Tibial nerve (tissue), 4 donors: Measurements from ENCODE around the gene MLPH. TPM values are rescaled to one million over a fixed set of nuclear protein-coding genes. Genes with fewer than 3 reads are reported as not detected.

Source experiments
- DNase-seq, 2 donors: peaks; one replicate each; pipeline ENCODE4 v3.0.0-alpha.2; 2019; ENCODE audit warnings: low spot score in 2 of 2
- H3K27ac ChIP-seq, 4 donors: fragments of 200-600 bp; sonication (generic) in 3 of 4; one replicate each; pipeline ENCODE4 v1.5.1; 2017 to 2019; ENCODE audit warnings: mild to moderate bottlenecking in 1 of 4
- H3K27me3 ChIP-seq, 2 donors: fragments of 200-600 bp; sonication (generic) in 1 of 2; one replicate each; pipeline versions ENCODE4 v1.5.1 to v1.6.0; 2017 to 2019
- H3K36me3 ChIP-seq, 3 donors: fragments of 200-600 bp; sonication (generic); one replicate each; pipeline ENCODE4 v1.5.1; 2018 to 2019
- H3K4me1 ChIP-seq, 4 donors: fragments of 200-600 bp; sonication (generic) in 3 of 4; one replicate each; pipeline ENCODE4 v1.5.1; 2017 to 2019
- H3K4me3 ChIP-seq, 4 donors: fragments of 200-600 bp; sonication (generic) in 3 of 4; one replicate each; pipeline ENCODE4 v1.5.1; 2017 to 2019; ENCODE audit warnings: mild to moderate bottlenecking in 1 of 4, moderate library complexity in 1 of 4
- H3K9me3 ChIP-seq, 4 donors: fragments of 200-600 bp; sonication (generic) in 3 of 4; one replicate each; pipeline ENCODE4 v1.5.1; 2017 to 2019
- CTCF ChIP-seq, 5 experiments: fragments of 200-600 bp in 3 of 5; fragments of 450-650 bp in 2 of 5; sonication (generic) in 3 of 5; IDR thresholded peaks; one replicate each; pipeline ENCODE4 v1.5.1; 2016 to 2019; ENCODE audit warnings: antibody characterized with exemption in 5 of 5, mild to moderate bottlenecking in 3 of 5, moderate library complexity in 2 of 5
- EP300 ChIP-seq, 2 donors: sonication (generic); formaldehyde crosslinking; IDR thresholded peaks; one replicate each; pipeline ENCODE4 v1.6.1; 2017; ENCODE audit warnings: antibody characterized with exemption in 2 of 2, mild to moderate bottlenecking in 1 of 2
- POLR2A ChIP-seq, 2 donors: fragments of 450-650 bp; IDR thresholded peaks; one replicate each; pipeline ENCODE4 v1.6.1; 2017; ENCODE audit warnings: antibody characterized with exemption in 2 of 2, mild to moderate bottlenecking in 2 of 2, moderate library complexity in 2 of 2
- WGBS, 2 donors: methylation state at CpG; one replicate each; pipeline ENCODE4 v1.1.5; 2018; 5-methylcytosine and 5-hydroxymethylcytosine counted together
- total RNA-seq, 4 donors: library from RNA; depleted of rRNA; stranded (reverse); fragments of >200 nt; gene quantifications; one replicate each; pipeline ENCODE4 v1.1.0, GENCODE V29; 2016

Gene MLPH
- total RNA-seq, 4 donors from 2014 or later = 41.4 to 108 (median 62.1) TPM

- TF ChIP-seq CTCF (IDR thresholded peaks at IDR 0.05) (no peak), EP300 (IDR thresholded peaks at IDR 0.05) (no peak), POLR2A (IDR thresholded peaks at IDR 0.05) (no peak)
- Histone ChIP-seq H3K4me1 (peaks cover 0 to under 1% (median 0%) of the 10 kb centered on the region in 4 donors), H3K27ac (no peak overlapping the region), H3K36me3 (peaks cover 0 to 8% (median 0%) of the 10 kb centered on the region in 3 donors), H3K4me3 (no peak overlapping the region), H3K27me3 (no peaks in the 10 kb centered on the region), H3K9me3 (peaks cover 0 to 7% (median 0%) of the 10 kb centered on the region in 4 donors)
- no peak for DNase-seq
- WGBS, 2 donors = 67 to 75% methylated on average over 8 of the region's 8 CpGs
These were observed 59.2 kb downstream of the MLPH start for GRCh38 chr2:237546040-237546875.

GRCh38 chr2:237546876-237547395 lies 59.9 kb downstream of the MLPH start:
- Histone ChIP-seq H3K4me1 (no peaks in the 10 kb centered on the region), H3K36me3 (peaks cover 0 to 11% (median 0%) of the 10 kb centered on the region in 3 donors), H3K27me3 (no peaks in the 10 kb centered on the region), H3K9me3 (peaks cover 0 to 6% (median 0%) of the 10 kb centered on the region in 4 donors), H3K4me3 (no peak overlapping the region), H3K27ac (no peak overlapping the region)
- TF ChIP-seq POLR2A (IDR thresholded peaks at IDR 0.05) (no peak), CTCF (IDR thresholded peaks at IDR 0.05) (no peak), EP300 (IDR thresholded peaks at IDR 0.05) (no peak)
- WGBS, 2 donors = 69 to 73% methylated on average over 13 of the region's 13 CpGs
- no peak for DNase-seq

- Histone ChIP-seq H3K4me1 (no peaks in the 10 kb centered on the region), H3K9me3 (no peaks in the 10 kb centered on the region), H3K4me3 (no peak overlapping the region), H3K36me3 (peaks cover 0 to 14% (median 0%) of the 10 kb centered on the region in 3 donors), H3K27me3 (no peaks in the 10 kb centered on the region), H3K27ac (no peak overlapping the region)
- TF ChIP-seq EP300 (IDR thresholded peaks at IDR 0.05) (no peak), POLR2A (IDR thresholded peaks at IDR 0.05) (no peak), CTCF (IDR thresholded peaks at IDR 0.05) (no peak)
- WGBS, 2 donors = 57 to 66% methylated on average over 10 to 11 of the region's 11 CpGs
- no peak for DNase-seq
These were observed 60.9 kb downstream of the MLPH start for GRCh38 chr2:237547841-237548416.

GRCh38 chr2:237549216-237549615 lies 62.2 kb downstream of the MLPH start:
- TF ChIP-seq POLR2A (IDR thresholded peaks at IDR 0.05) (no peak), CTCF (IDR thresholded peaks at IDR 0.05) (no peak), EP300 (IDR thresholded peaks at IDR 0.05) (no peak)
- H3K27ac ChIP-seq = no peak overlapping the region
- DNase-seq = no peak
- no peak overlapping the region for H3K4me3 ChIP-seq
- WGBS, 2 donors = 82 to 84% methylated on average over 8 of the region's 8 CpGs
- H3K36me3 ChIP-seq = peaks cover 0 to 27% (median 0%) of the 10 kb centered on the region in 3 donors
- no peaks in the 10 kb centered on the region for H3K4me1 ChIP-seq
- H3K9me3 ChIP-seq = peaks cover 0 to 4% (median 0%) of the 10 kb centered on the region in 4 donors
- no peaks in the 10 kb centered on the region for H3K27me3 ChIP-seq
